GM12892 (cell line): ENCODE measurements around the gene TXNRD1.
"Not testable (repeated sequence)": the region's sequence is repeated elsewhere in the genome, so short reads cannot be mapped to it uniquely, and the experiment has no call there.

Experiments used
- DNase-seq: peaks from one replicate; pipeline ENCODE4 v3.0.0; 2011; ENCODE audit not compliant: insufficient read length
- FAIRE-seq: peaks from 2 replicates; lab custom pipeline; 2011; peaks lifted over from hg19 to GRCh38; lab: Jason Lieb, UNC
- POLR2A ChIP-seq: IDR thresholded peaks from 2 replicates; pipeline ENCODE4 v1.6.1; 2011; ENCODE audit warnings: low read depth, low read length, control low read depth
- POLR2AphosphoS5 ChIP-seq: IDR thresholded peaks from 2 replicates; pipeline ENCODE4 v1.6.1; 2011; ENCODE audit warnings: low read depth, low read length, control low read depth
- TAF1 ChIP-seq: IDR thresholded peaks from 2 replicates; pipeline ENCODE4 v1.6.1; 2011; ENCODE audit warnings: low read depth, mild to moderate bottlenecking, control low read depth, low read length, borderline replicate concordance

TXNRD1 gene

DNA sequence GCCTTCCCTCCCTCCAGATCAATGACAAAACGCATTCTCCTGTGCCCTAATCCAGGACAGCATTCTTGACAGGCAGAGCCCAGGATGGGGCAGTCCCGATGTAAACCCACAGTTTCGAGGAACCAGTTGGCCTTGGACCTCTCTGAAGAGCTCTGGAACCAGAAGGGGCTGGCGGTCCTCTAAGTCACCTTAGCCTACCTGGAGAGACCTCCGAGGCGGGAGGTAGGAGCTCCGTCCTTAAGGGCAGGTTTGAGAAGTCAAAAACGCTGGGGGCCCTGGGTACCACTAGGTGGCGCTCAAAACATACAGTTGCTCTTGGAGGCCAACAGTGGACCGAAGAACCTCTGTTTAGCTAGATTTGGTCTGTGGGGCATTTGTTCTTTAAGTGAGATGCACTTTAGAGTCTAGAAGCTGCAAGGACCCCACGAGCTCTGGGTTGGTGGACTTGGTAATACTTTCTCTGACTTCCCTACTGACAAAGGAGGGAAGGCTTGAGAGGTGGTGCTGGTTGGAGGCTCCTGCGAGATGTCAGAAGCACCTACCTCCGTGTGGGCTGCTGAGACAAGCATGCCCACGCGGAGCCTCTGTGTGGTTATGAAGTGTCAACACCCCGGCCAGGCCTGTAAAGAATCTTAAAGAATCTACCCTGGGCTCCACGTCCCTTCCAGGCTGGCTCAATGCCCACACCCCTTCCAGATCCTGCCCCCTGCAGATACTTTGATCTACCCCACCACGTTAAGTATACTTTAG is 166.3 kb downstream of the TXNRD1 start:
- DNase-seq (peak; percentile 59), FAIRE-seq (no peak)
- TF ChIP-seq POLR2A (no peak), POLR2AphosphoS5 (no peak), TAF1 (no peak)

DNA sequence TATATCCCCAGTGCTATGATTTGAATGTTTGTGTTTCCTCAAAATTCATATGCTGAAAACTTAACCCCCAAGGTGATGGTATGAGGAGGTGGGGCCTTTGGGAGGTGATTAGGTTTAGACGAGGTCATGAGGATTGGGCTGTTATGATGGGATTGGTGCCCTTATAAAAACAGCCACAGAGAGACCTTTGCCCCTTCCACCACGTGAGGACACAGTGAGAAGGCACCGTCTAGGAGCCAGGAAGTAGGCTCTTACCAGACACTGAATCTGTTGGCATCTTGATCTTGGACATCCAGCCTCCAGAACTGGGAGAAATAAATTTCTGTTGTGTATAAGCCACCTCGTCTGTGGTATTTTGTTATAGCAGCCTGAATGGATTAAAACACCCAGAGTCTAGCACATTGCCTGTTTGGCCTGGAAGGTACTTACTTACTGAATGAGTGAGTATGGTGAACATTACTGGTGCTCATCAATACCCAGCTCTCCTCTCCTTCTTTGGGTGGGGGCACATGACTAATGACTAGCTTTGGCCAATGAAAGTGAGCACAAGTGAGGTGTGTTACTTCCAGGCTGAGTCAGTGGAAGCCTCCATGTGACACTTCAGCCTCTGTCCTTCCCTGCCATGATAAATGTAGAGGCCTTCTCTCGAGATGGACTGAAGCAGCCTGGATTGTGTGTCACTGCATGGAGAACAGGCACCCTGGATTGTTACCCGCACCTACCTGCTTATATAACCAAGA is 168.7 kb downstream of the TXNRD1 start:
- TF ChIP-seq POLR2AphosphoS5 (no peak), TAF1 (no peak), POLR2A (no peak)
- FAIRE-seq (no peak), DNase-seq (no peak)

DNA sequence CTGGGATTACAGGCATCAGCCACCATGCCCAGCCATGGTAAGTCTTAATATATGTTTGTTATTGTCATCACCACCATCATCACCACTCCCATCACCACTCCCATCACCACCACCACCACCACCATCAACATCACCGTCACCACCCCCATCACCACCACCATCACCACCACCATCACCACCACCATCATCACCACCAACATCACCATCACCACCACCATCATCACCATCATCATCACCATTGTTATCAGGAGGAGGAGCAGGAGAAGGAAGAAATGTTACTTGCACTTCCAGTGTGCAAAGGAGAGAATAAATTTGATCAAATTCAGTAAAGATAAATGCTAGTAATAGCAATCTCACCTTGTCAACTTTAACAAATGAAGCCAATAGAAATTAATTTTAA is 169.9 kb downstream of the TXNRD1 start:
- TF ChIP-seq POLR2A (no peak), POLR2AphosphoS5 (no peak), TAF1 (no peak)
- FAIRE-seq (no peak), DNase-seq (no peak)

DNA sequence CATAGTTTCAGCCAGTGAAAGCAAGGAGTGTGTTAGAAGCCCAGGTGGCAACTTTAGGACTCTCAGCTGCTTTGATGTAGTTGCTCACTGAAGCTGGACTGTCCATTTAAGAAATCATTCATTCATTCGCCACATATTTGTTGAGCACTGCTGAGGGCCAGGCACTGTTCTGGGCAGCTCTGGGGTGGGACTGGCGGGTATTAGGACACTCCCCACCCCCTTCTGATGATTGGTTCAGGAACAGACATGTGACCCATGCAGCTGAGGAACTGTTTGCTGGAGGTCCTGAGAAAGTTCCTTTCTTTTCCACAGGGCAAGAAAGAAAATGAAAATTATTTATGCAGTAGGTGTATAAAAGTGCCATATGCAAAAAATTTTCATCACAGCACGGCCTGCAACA is 170.9 kb downstream of the TXNRD1 start:
- FAIRE-seq, result no peak
- DNase-seq, result no peak
- TF ChIP-seq POLR2AphosphoS5, result no peak
- TF ChIP-seq POLR2A, result no peak
- no peak for TF ChIP-seq TAF1

DNA sequence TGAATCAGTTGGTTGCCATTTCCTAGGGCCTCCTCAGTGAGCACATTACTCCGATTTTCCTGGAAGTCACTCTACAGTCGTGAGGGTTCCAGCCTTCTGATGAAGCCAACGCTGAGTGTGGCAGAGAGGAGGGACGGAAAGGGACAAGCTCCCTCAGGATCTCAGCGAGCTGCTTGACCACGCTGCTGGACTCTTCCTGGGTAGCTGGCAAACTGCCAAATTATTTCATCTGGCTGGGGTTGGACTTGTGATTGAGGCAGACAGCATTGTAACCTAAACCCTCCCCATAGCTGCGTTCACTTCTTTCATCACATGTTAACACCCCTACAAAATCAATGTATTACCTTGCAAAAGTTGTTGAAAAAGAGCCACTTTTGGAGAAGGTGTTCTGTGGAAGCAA is 171.6 kb downstream of the TXNRD1 start:
- FAIRE-seq (no peak), DNase-seq (no peak)
- TF ChIP-seq POLR2A, result no peak
- TF ChIP-seq TAF1, result no peak
- no peak for TF ChIP-seq POLR2AphosphoS5

DNA sequence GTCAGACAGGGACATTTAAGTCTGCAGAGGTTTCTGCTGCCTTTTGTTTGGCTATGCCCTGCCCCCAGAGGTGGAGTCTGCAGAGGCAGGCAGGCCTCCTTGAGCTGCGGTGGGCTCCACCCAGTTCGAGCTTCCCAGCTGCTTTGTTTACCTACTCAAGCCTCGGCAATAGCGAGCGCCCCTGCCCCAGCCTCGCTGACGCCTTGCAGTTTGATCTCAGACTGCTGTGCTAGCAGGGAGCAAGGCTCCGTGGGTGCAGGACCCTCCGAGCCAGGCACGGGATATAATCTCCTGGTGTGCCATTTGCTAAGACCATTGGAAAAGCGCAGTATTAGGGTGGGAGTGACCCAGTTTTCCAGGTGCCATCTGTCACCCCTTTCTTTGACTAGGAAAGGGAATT is 178.5 kb downstream of the TXNRD1 start:
- not testable (repeated sequence) for FAIRE-seq, DNase-seq
